Neural cell (in vitro differentiated cells): ENCODE results near the gene GPS1.

Experiments
- EP300 ChIP-seq: fragments of 450-650 bp; conservative IDR thresholded peaks from 2 replicates; pipeline ENCODE4 v1.6.1; 2014; ENCODE audit warnings: antibody characterized with exemption, mild to moderate bottlenecking, moderate library complexity; ENCODE audit not compliant: poor library complexity, severe bottlenecking
- EZH2 ChIP-seq: fragments of 200-600, 300-800 bp; shearing (Covaris generic), sonication (generic); IDR thresholded peaks from 2 replicates; pipeline ENCODE4 v1.6.1; 2014; ENCODE audit warnings: antibody characterized with exemption, low read length, borderline replicate concordance, mild to moderate bottlenecking; ENCODE audit not compliant: insufficient read depth, poor library complexity, severe bottlenecking
- MXI1 ChIP-seq: fragments of 450-650 bp; conservative IDR thresholded peaks from 2 replicates; pipeline ENCODE4 v1.6.1; 2014; ENCODE audit warnings: antibody characterized with exemption, mild to moderate bottlenecking; ENCODE audit not compliant: poor library complexity, severe bottlenecking
- POLR2AphosphoS5 ChIP-seq: IDR thresholded peaks from 2 replicates; pipeline ENCODE4 v1.6.1; 2012
- RAD21 ChIP-seq: fragments of 450-650 bp; conservative IDR thresholded peaks from 2 replicates; pipeline ENCODE4 v1.6.1; 2014; ENCODE audit warnings: antibody characterized with exemption, mild to moderate bottlenecking, moderate library complexity
- SMC3 ChIP-seq: fragments of 450-650 bp; conservative IDR thresholded peaks from 2 replicates; pipeline ENCODE4 v1.6.1; 2014; ENCODE audit warnings: antibody characterized with exemption, mild to moderate bottlenecking, moderate library complexity; ENCODE audit not compliant: poor library complexity
- TAF1 ChIP-seq: IDR thresholded peaks from 2 replicates; pipeline ENCODE4 v1.6.1; 2012; ENCODE audit warnings: low read depth
- TF ChIP-seq, protein P1 (sequence below): fragments of 450-650 bp; IDR thresholded peaks from 2 replicates; pipeline ENCODE4 v1.5.1; 2014; ENCODE audit warnings: antibody characterized with exemption, mild to moderate bottlenecking, moderate library complexity; ENCODE audit not compliant: poor library complexity, severe bottlenecking

DNA sequence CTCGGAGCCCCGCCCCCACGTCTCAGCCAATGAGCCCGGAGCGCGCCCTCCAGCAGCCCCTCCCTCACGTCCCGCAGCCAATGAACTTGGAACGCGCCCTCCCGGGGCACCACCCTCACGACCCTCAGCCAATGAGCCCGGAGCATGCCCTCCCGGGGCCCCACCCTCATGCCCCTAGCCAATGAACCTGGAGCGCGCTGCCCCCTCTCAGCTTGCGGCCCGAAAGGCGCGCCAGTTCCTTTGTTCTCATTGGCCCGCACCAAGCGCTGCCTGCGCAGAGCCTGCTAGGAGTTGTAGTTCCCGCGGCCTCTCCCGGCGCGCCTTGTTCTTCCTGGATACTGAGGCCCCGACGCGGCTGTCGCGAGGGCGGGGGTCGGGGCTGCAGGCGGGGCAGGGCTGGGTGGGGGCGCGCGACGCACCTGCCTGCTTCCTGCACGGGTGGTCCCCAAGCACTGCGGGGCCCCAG is 28.7 kb upstream of the GPS1 start, which contains the start of gene LRRC45:
- no peak for TF ChIP-seq TAF1
- TF ChIP-seq, protein P1, sequence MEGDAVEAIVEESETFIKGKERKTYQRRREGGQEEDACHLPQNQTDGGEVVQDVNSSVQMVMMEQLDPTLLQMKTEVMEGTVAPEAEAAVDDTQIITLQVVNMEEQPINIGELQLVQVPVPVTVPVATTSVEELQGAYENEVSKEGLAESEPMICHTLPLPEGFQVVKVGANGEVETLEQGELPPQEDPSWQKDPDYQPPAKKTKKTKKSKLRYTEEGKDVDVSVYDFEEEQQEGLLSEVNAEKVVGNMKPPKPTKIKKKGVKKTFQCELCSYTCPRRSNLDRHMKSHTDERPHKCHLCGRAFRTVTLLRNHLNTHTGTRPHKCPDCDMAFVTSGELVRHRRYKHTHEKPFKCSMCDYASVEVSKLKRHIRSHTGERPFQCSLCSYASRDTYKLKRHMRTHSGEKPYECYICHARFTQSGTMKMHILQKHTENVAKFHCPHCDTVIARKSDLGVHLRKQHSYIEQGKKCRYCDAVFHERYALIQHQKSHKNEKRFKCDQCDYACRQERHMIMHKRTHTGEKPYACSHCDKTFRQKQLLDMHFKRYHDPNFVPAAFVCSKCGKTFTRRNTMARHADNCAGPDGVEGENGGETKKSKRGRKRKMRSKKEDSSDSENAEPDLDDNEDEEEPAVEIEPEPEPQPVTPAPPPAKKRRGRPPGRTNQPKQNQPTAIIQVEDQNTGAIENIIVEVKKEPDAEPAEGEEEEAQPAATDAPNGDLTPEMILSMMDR = no peak
- TF ChIP-seq POLR2AphosphoS5 = peak; percentile 48
- no peak for TF ChIP-seq RAD21
- TF ChIP-seq EZH2 = no peak
- no peak for TF ChIP-seq EP300
- no peak for TF ChIP-seq MXI1
- no peak for TF ChIP-seq SMC3
